GM21723 (cell line): ENCODE results near the gene PLEK2.
"Not testable (repeated sequence)": the region's sequence is repeated elsewhere in the genome, so short reads cannot be mapped to it uniquely, and the experiment has no call there.

ENCODE experiments used
- ATAC-seq: cut with Tn5 transposase; IDR thresholded peaks from one replicate; pipeline ENCODE4 v1.9.1; 2021; ENCODE audit warnings: mild to moderate bottlenecking, moderate library complexity; ENCODE audit not compliant: unreplicated experiment

PLEK2 gene

DNA sequence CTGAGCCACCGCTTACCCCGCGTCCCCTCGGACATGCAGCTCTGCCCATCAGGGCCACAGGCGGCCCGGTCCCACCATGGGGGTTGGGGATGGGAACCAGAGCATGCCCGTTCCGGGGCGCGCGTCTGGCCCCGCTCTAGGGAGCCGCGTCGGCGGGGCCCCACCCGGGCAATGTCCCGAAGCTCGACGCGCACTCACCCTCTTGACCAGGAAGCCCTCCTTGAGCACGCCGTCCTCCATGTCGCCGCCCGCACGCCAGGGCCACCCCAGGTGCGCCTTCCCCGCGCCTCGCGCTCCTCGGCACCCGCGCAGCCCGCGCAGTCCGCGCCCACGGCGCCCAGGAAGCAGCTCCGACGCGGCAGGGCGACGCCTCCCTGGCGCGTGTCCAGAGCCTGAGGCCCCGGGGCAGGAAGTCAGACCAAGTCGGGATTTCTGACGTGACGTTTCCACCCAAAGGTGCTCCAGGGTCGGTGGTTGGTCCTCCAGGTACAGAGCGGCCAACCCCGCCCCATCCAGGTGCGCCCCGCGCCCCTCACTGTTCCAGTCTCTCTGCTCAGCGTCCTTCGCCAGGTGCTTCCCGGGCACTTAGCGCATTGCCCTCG, at the start of gene PLEK2:
TSS of gene PLEK2 (minus strand) at position 346 of the 602 bp plus-strand sequence. CDS start at position 240, 106 bp downstream.
- ATAC-seq: no peak

DNA sequence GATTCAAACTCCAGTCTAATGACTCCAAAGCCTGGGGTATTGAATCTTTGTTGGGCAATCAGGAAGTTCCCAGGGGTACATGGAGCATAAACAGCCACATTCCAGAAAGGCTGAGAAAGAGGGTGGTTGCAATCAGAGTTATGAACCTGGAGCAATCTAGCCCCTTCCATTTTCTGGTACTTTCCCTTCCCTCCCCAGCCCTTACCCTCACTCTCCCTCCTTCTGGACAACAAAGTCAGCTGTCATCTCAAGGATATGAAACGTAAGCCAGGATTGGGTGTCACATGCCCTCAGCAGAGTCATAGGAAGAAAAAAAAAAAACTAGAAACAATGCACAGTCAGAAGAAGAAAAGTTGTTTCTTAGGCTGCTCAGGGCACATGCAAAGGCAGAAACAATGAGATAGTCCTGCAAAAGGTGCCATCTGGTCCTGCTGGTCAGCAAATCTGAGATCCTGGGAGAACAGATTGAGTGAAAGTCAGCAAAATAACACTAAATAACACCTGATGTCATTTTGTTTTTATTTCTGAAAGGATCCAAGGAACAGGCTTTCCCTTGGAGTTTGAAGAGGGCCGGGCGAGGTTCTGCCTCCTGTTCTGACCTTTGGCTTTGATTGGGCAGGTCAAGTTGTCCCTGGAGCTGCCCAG, 49.5 kb upstream of the PLEK2 start:
- no peak for ATAC-seq

GRCh38 chr14:67459336-67459735, 47.4 kb upstream of the PLEK2 start:
- ATAC-seq: no peak

DNA sequence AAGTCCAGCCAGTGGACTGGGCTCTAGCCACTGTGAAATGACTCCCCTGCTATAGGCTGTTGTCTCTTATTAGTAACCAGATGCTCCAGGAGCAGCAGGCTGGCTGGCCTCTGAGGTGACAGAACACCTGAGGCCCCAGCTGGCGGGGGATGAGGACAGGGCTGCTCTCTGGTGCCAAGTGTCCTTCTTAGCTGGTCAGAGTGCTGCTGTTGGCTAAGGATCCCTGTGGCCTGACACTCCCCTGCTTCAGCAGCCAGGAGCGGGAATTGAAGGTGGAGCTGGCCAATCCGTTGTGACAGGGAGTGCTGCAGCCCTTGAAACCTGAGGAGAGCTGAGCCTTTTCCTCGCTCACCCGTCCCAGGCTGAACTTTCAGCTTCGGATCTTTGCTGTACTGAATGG, 45.8 kb upstream of the PLEK2 start:
- ATAC-seq: no peak

DNA sequence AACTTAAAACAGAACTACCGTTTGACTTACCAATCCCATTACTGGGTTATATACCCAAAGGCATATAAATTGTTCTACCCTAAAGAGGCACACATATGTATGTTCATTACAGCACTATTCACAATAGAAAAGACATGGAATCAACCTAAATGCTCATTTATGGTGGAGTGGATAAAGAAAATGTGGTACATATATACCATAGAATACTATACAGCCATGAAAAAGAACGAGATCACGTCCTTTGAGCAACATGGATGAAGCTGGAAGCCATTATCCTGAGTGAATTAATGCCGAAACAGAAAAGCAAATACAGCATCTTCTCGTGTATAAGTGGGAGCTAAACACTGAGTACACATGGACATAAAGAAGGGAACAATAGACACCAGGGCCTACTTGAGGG, 44.8 kb upstream of the PLEK2 start:
- ATAC-seq: no peak

- ATAC-seq: no peak
Measured at GRCh38 chr14:67453575-67454300, 41.8 kb upstream of the PLEK2 start.

DNA sequence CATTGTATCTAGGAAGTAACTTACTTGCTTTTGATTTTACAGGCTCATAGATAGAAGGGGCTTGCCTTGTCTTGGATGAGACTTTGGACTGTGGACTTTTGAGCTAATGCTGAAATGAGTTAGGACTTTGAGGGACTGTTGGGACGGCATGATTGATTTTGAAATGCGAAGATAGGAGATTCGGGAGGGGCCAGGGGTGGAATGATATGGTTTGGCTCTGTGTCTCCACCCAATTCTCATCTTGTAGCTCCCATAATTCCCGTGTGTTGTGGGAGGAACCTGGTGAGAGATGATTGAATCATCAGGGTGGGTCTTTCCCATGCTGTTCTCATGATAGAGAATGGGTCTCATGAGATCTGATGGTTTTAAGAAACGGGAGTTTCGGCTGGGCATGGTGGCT, 39.7 kb upstream of the PLEK2 start:
- not testable (repeated sequence) for ATAC-seq

DNA sequence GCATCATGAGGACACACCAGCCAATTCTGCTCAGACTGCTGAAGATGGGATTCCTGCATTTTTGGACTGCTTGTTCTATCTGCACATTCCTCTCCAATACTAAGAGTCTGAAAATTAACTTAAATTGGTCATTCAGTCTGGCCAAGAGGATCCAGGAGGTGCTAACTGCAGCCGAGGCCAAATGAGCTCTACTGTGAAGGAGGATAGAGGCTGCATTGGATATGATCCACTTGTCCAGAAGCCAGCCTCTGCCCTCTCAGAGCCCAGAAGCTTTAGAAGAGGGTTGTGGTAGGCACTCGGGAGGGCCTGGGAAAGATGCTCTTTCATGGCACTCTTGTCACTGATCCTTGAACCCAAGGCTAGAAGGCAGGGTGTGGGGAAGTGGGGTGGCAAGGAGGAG, 37.1 kb upstream of the PLEK2 start:
- no peak for ATAC-seq

GRCh38 chr14:67447033-67447381, 35.0 kb upstream of the PLEK2 start:
- no peak for ATAC-seq

DNA sequence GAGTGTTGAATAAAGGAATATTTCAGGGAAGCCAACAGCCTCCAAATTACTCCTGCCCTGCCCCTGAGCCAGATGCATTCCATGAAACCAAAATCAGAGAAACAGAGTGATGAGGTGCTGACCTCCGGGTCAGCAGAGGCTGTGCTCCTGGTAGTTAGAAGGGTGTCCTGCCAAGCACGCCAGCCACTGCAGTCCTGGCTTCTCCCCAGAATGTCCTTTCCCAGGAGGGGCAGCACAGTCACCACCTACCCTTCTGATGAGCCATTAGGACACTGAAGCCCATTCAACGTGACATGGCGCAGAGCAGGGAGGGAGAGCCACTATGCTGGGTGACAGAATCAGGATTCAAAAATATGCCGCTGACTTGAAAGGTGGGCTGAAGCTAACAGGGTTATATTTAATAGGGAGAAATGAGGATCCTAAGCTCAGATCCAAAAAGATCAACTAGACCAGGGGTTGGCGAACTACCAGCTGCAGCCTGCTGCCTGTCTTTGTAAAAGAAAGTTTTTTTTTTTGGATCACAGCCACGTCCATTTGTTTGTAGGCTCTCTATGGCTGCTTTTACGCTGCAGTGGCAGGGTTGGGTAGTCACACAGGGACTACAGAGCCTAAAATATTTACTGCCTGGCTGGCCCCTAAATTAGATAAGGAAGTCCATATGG, 34.5 kb upstream of the PLEK2 start:
- ATAC-seq: no peak

DNA sequence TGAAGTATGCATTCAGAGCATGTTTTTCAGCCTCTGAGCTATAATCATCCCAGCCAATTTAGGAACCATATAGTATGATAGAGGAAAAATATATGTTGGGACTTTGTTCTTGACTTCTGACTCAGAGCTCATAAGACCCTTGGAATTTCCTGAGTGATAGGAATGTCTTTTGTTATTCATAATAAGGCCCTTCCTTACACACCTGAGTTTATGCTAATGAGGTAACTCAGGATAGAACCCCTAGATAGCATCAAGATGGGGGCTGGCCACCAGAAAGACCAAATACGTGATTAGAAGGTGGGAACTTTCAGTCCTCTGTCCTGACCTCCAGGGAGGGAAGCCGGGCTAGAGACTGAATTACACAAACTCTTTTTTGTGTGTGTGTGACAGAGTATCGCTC, 32.4 kb upstream of the PLEK2 start:
- ATAC-seq: no peak

- no peak for ATAC-seq
Measured at GRCh38 chr14:67442139-67442906, 30.4 kb upstream of the PLEK2 start.

- no peak for ATAC-seq
Measured at GRCh38 chr14:67441672-67442071, 29.7 kb upstream of the PLEK2 start.

GRCh38 chr14:67441256-67441655, 29.3 kb upstream of the PLEK2 start:
- no peak for ATAC-seq

DNA sequence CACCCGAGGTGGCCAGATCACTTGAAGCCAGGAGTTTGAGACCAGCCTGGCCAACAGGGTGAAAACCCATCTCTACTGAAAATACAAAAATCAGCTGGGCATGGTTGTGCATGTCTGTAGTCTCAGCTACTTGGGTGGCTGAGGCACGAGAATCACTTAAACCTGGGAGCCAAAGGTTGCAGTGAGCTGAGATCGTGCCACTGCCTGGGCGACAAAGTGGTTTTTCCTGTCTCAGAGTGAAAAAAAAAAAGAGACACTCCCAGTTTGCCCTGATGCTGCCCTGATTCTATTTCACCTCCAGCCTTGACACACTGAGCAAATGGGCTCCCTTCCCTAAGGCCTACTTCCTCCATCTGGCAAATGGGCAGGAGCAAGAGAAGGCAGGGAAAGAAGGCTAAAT, 28.5 kb upstream of the PLEK2 start:
- ATAC-seq: no peak

DNA sequence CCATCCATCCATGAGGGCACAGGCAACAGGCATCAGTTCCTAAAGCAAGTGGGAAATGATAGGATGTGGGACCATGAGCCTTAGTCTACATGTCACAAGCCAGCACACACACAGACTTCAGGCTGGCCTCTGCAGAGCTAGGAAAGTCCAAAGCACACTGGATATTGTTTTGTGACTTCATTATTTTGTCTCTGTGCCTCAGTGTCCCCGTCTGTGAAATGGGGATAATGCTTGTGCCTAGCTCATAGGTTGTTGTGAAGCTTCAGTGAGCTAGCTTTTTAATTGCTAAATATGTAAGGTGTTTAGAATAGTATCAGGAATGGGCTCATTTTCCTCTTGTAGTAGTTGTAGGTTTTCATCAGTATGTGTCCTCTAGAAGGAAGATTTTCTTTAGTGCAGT, 27.0 kb upstream of the PLEK2 start:
- no peak for ATAC-seq

DNA sequence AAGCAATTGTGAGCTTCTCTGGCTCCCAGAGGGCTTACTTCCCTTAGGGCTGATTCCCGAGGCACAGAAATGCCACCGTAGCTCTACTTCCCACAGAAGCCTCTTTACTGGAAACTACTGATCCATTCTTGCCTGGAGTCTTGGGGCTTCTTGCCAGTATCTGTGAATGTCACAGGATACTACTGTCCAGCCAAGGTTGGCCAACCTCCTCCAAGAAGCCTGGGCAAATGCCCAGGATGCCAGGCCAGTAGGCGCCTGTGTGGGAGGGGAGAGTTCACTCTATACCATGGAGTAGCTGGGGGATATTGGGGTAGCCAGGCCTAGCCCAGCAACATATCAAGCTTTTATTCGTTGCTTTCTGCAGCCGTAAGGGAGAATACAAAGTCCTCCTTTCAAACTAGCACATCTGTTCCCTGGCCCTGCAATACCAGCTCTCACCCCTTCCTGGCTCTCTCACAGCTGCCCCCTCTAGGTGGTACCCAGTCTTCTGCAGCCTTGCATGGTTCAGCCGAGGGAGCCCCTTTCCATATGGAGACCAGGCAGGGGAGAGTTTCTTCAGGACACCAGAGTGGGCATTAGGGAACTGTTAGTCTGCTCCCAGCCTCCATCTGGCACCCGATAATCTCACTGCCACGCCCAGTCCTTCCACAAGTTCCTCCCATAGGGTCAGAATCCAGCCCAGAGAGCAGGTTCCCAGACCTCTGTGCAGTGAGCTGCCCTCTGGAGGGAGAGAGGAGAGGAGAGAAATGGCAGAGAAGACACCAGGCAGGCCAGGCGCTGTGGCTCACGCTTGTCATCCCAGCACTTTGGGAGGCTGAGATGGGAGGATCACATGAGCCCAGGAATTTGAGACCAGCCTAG, 24.3 kb upstream of the PLEK2 start:
- no peak for ATAC-seq

GRCh38 chr14:67435603-67436002, 23.6 kb upstream of the PLEK2 start:
- ATAC-seq: no peak

- no peak for ATAC-seq
Measured at GRCh38 chr14:67432050-67432564, 20.1 kb upstream of the PLEK2 start.
